Measurements from ENCODE around the gene DEAF1. TPM values are rescaled to one million over a fixed set of nuclear protein-coding genes. Genes with fewer than 3 reads are reported as not detected.
A peak's percentile ranks its signal among the peaks of the same experiment; 100 is the strongest.

The DEAF1 gene
- total and polyA plus RNA-seq, 3 experiments from 2014 or later, result 36.3 to 54.6 (median 52.1) TPM

GRCh38 chr11:702462-703461 is 7.7 kb upstream of the DEAF1 start:
- Mint-ChIP-seq H3K36me3 (peaks cover 0 to 29% (median 2%) of the 10 kb centered on the region in 3 donors), H3K9me3 (no peaks in the 10 kb centered on the region), H3K4me1 (peaks cover 2 to 15% (median 10%) of the 10 kb centered on the region in 3 donors), H3K27me3 (peaks cover 0 to 6% of the 10 kb centered on the region in 2 donors), H3K27ac (peak overlapping the region in 1 of 8 donors; percentile 38), H3K4me3 (no peak overlapping the region)
- H3K27ac ChIP-seq (ENCODE audit: low read depth, low read length), result no peak overlapping the region
- H3K4me3 ChIP-seq (ENCODE audit: low read length), result no peak overlapping the region
- no peak for DNase-seq
- H3K36me3 ChIP-seq (ENCODE audit: insufficient read depth, low read length), result no peaks in the 10 kb centered on the region
- H3K4me1 ChIP-seq (ENCODE audit: insufficient read depth, low read length), result no peaks in the 10 kb centered on the region
- H3K27me3 ChIP-seq (ENCODE audit: insufficient read depth, low read length, poor library complexity, severe bottlenecking), result peaks cover 10% of the 10 kb centered on the region
- H3K9me3 ChIP-seq (ENCODE audit: low read length), result no peaks in the 10 kb centered on the region
- ChIA-PET POLR2A (no interaction called here), CTCF (interaction anchor here (8.2 kb wide), 1 partner anchor 22 kb away, joined by 69 read pairs; no protein-coding TSS in a partner anchor)

- Mint-ChIP-seq H3K4me1 (peaks cover 8 to 20% (median 18%) of the 10 kb centered on the region in 3 donors), H3K9me3 (no peaks in the 10 kb centered on the region), H3K4me3 (peak overlapping the region in 1 of 7 donors; percentile 27), H3K36me3 (peaks cover 0 to 29% (median 2%) of the 10 kb centered on the region in 3 donors), H3K27me3 (no peaks in the 10 kb centered on the region), H3K27ac (peak overlapping the region in 2 of 8 donors; percentile 38 to 73)
- no peak for DNase-seq
- no peak overlapping the region for H3K4me3 ChIP-seq (ENCODE audit: low read length)
- H3K27ac ChIP-seq (ENCODE audit: low read depth, low read length), result no peak overlapping the region
- H3K9me3 ChIP-seq (ENCODE audit: low read length), result no peaks in the 10 kb centered on the region
- ChIA-PET CTCF (interaction anchor here (8.2 kb wide), 1 partner anchor 23 kb away, joined by 69 read pairs; no protein-coding TSS in a partner anchor), POLR2A (no interaction called here)
- no peaks in the 10 kb centered on the region for H3K4me1 ChIP-seq (ENCODE audit: insufficient read depth, low read length)
- no peaks in the 10 kb centered on the region for H3K36me3 ChIP-seq (ENCODE audit: insufficient read depth, low read length)
- H3K27me3 ChIP-seq (ENCODE audit: insufficient read depth, low read length, poor library complexity, severe bottlenecking), result peaks cover 6% of the 10 kb centered on the region
These were observed 6.9 kb upstream of the DEAF1 start for GRCh38 chr11:701741-702461.

- Mint-ChIP-seq H3K27me3 (no peaks in the 10 kb centered on the region), H3K36me3 (peaks cover 0 to 33% (median 2%) of the 10 kb centered on the region in 3 donors), H3K9me3 (no peaks in the 10 kb centered on the region), H3K27ac (peak overlapping the region in 3 of 8 donors; percentile 60 to 78 (median 76)), H3K4me1 (peaks cover 15 to 24% (median 23%) of the 10 kb centered on the region in 3 donors), H3K4me3 (no peak overlapping the region)
- Histone ChIP-seq H3K4me3 (ENCODE audit: low read length) (no peak overlapping the region), H3K9me3 (ENCODE audit: low read length) (no peaks in the 10 kb centered on the region), H3K27me3 (ENCODE audit: insufficient read depth, low read length, poor library complexity, severe bottlenecking) (no peaks in the 10 kb centered on the region), H3K4me1 (ENCODE audit: insufficient read depth, low read length) (peaks cover 7% of the 10 kb centered on the region), H3K36me3 (ENCODE audit: insufficient read depth, low read length) (no peaks in the 10 kb centered on the region), H3K27ac (ENCODE audit: low read depth, low read length) (no peak overlapping the region)
- ChIA-PET CTCF (interaction anchor here (8.2 kb wide), 1 partner anchor 25 kb away, joined by 69 read pairs; no protein-coding TSS in a partner anchor), POLR2A (interaction anchor here (0.6 kb wide), 1 partner anchor 44 kb away, joined by 6 read pairs; no protein-coding TSS in a partner anchor)
- no peak for DNase-seq
These were observed 4.7 kb upstream of the DEAF1 start for GRCh38 chr11:699753-700152.

- DNase-seq, result no peak
- no peaks in the 10 kb centered on the region for H3K27me3 ChIP-seq (ENCODE audit: insufficient read depth, low read length, poor library complexity, severe bottlenecking)
- no peaks in the 10 kb centered on the region for H3K36me3 ChIP-seq (ENCODE audit: insufficient read depth, low read length)
- H3K4me3 ChIP-seq (ENCODE audit: low read length), result no peak overlapping the region
- H3K4me3 Mint-ChIP-seq, result peak overlapping the region in 1 of 7 donors; percentile 27
- H3K4me1 ChIP-seq (ENCODE audit: insufficient read depth, low read length), result peaks cover 10% of the 10 kb centered on the region
- H3K4me1 Mint-ChIP-seq, result peaks cover 15 to 24% (median 23%) of the 10 kb centered on the region in 3 donors
- peak overlapping the region in 3 of 8 donors; percentile 40 to 78 (median 52) for H3K27ac Mint-ChIP-seq
- ChIA-PET CTCF (interaction anchor here (8.2 kb wide), 1 partner anchor 26 kb away, joined by 69 read pairs; no protein-coding TSS in a partner anchor), POLR2A (no interaction called here)
- H3K27me3 Mint-ChIP-seq, result no peaks in the 10 kb centered on the region
- H3K9me3 Mint-ChIP-seq, result no peaks in the 10 kb centered on the region
- peaks cover 0 to 33% (median 2%) of the 10 kb centered on the region in 3 donors for H3K36me3 Mint-ChIP-seq
- H3K9me3 ChIP-seq (ENCODE audit: low read length), result no peaks in the 10 kb centered on the region
- H3K27ac ChIP-seq (ENCODE audit: low read depth, low read length), result no peak overlapping the region
These were observed 4.1 kb upstream of the DEAF1 start for GRCh38 chr11:699116-699508.

GRCh38 chr11:698493-699115 is 3.6 kb upstream of the DEAF1 start:
- peak overlapping the region in 3 of 8 donors; percentile 6 to 96 (median 84) for H3K27ac Mint-ChIP-seq
- H3K9me3 ChIP-seq (ENCODE audit: low read length), result no peaks in the 10 kb centered on the region
- peaks cover 0 to 30% (median 2%) of the 10 kb centered on the region in 3 donors for H3K36me3 Mint-ChIP-seq
- POLR2A ChIA-PET, result no interaction called here
- H3K36me3 ChIP-seq (ENCODE audit: insufficient read depth, low read length), result no peaks in the 10 kb centered on the region
- no peak overlapping the region for H3K27ac ChIP-seq (ENCODE audit: low read depth, low read length)
- peak overlapping the region in 2 of 7 donors; percentile 61 to 79 for H3K4me3 Mint-ChIP-seq
- no peaks in the 10 kb centered on the region for H3K27me3 Mint-ChIP-seq
- no peaks in the 10 kb centered on the region for H3K27me3 ChIP-seq (ENCODE audit: insufficient read depth, low read length, poor library complexity, severe bottlenecking)
- CTCF ChIA-PET, result interaction anchor here (8.2 kb wide), 1 partner anchor 26 kb away, joined by 69 read pairs; no protein-coding TSS in a partner anchor
- no peak overlapping the region for H3K4me3 ChIP-seq (ENCODE audit: low read length)
- peaks cover 15% of the 10 kb centered on the region for H3K4me1 ChIP-seq (ENCODE audit: insufficient read depth, low read length)
- peak in 1 of 5 donors; percentile 49 for DNase-seq
- H3K9me3 Mint-ChIP-seq, result no peaks in the 10 kb centered on the region
- H3K4me1 Mint-ChIP-seq, result peaks cover 14 to 25% (median 20%) of the 10 kb centered on the region in 3 donors

- H3K9me3 Mint-ChIP-seq, result no peaks in the 10 kb centered on the region
- POLR2A ChIA-PET, result interaction anchor here (1.6 kb wide), 1 partner anchor 28 kb away, joined by 7 read pairs; no protein-coding TSS in a partner anchor
- no peaks in the 10 kb centered on the region for H3K27me3 Mint-ChIP-seq
- H3K4me1 ChIP-seq (ENCODE audit: insufficient read depth, low read length), result peaks cover 22% of the 10 kb centered on the region
- DNase-seq, result no peak
- peak overlapping the region in 7 of 8 donors; percentile 40 to 96 (median 68) for H3K27ac Mint-ChIP-seq
- H3K4me1 Mint-ChIP-seq, result peaks cover 21 to 32% (median 28%) of the 10 kb centered on the region in 3 donors
- no peaks in the 10 kb centered on the region for H3K36me3 ChIP-seq (ENCODE audit: insufficient read depth, low read length)
- CTCF ChIA-PET, result interaction anchor here (8.2 kb wide), 1 partner anchor 27 kb away, joined by 69 read pairs; no protein-coding TSS in a partner anchor
- H3K27me3 ChIP-seq (ENCODE audit: insufficient read depth, low read length, poor library complexity, severe bottlenecking), result no peaks in the 10 kb centered on the region
- H3K4me3 ChIP-seq (ENCODE audit: low read length), result no peak overlapping the region
- H3K4me3 Mint-ChIP-seq, result peak overlapping the region in 5 of 7 donors; percentile 17 to 79 (median 58)
- H3K27ac ChIP-seq (ENCODE audit: low read depth, low read length), result no peak overlapping the region
- H3K9me3 ChIP-seq (ENCODE audit: low read length), result no peaks in the 10 kb centered on the region
- H3K36me3 Mint-ChIP-seq, result peaks cover 0 to 33% (median 2%) of the 10 kb centered on the region in 3 donors
These were observed 2.8 kb upstream of the DEAF1 start for GRCh38 chr11:697811-698311.

- POLR2A ChIA-PET, result interaction anchor here (1.6 to 2.3 kb wide), 2 partner anchors 25 to 29 kb away, joined by 7 to 9 read pairs; no protein-coding TSS in a partner anchor
- H3K4me3 Mint-ChIP-seq, result peak overlapping the region; percentile 12 to 94 (median 51)
- H3K9me3 Mint-ChIP-seq, result no peaks in the 10 kb centered on the region
- peaks cover 0 to 35% (median 2%) of the 10 kb centered on the region in 3 donors for H3K36me3 Mint-ChIP-seq
- no peak for DNase-seq
- no peaks in the 10 kb centered on the region for H3K9me3 ChIP-seq (ENCODE audit: low read length)
- CTCF ChIA-PET, result interaction anchor here (0.7 to 8.2 kb wide), 2 partner anchors 28 to 161 kb away, joined by 3 to 69 read pairs; partner anchors contain the start of gene HRAS
- H3K27me3 Mint-ChIP-seq, result no peaks in the 10 kb centered on the region
- peaks cover 30% of the 10 kb centered on the region for H3K4me1 ChIP-seq (ENCODE audit: insufficient read depth, low read length)
- H3K36me3 ChIP-seq (ENCODE audit: insufficient read depth, low read length), result no peaks in the 10 kb centered on the region
- H3K27ac Mint-ChIP-seq, result peak overlapping the region in 7 of 8 donors; percentile 26 to 96 (median 64)
- H3K4me3 ChIP-seq (ENCODE audit: low read length), result no peak overlapping the region
- peaks cover 24 to 39% (median 33%) of the 10 kb centered on the region in 3 donors for H3K4me1 Mint-ChIP-seq
- H3K27me3 ChIP-seq (ENCODE audit: insufficient read depth, low read length, poor library complexity, severe bottlenecking), result no peaks in the 10 kb centered on the region
- H3K27ac ChIP-seq (ENCODE audit: low read depth, low read length), result no peak overlapping the region
These were observed 2.0 kb upstream of the DEAF1 start for GRCh38 chr11:696955-697491.
